GM21576 (cell line): Measurements from ENCODE around the gene ZNF277.

Experiments
- ATAC-seq: cut with Tn5 transposase; IDR thresholded peaks from one replicate; pipeline ENCODE4 v1.9.1; 2021; ENCODE audit warnings: mild to moderate bottlenecking, moderate library complexity; ENCODE audit not compliant: unreplicated experiment

ZNF277 gene

GRCh38 chr7:112183266-112183665 is 23.2 kb upstream of the ZNF277 start:
- ATAC-seq = no peak

- ATAC-seq = no peak
These were observed 22.0 kb upstream of the ZNF277 start for GRCh38 chr7:112184455-112184854.

GRCh38 chr7:112185005-112185834 is 21.3 kb upstream of the ZNF277 start:
- ATAC-seq = no peak

GRCh38 chr7:112186300-112186699 is 20.2 kb upstream of the ZNF277 start:
- no peak for ATAC-seq

- no peak for ATAC-seq
These were observed 18.2 kb upstream of the ZNF277 start for GRCh38 chr7:112188257-112188656.

- ATAC-seq = no peak
These were observed 16.8 kb upstream of the ZNF277 start for GRCh38 chr7:112189691-112190090.

GRCh38 chr7:112190120-112190519 is 16.4 kb upstream of the ZNF277 start:
- no peak for ATAC-seq

- no peak for ATAC-seq
These were observed 14.0 kb upstream of the ZNF277 start for GRCh38 chr7:112192236-112193154.

GRCh38 chr7:112193915-112194502 is 12.5 kb upstream of the ZNF277 start:
- ATAC-seq = no peak

GRCh38 chr7:112195717-112196116 is 10.8 kb upstream of the ZNF277 start:
- no peak for ATAC-seq

GRCh38 chr7:112197322-112197721 is 9.2 kb upstream of the ZNF277 start:
- ATAC-seq = no peak

GRCh38 chr7:112199035-112199655 is 7.3 kb upstream of the ZNF277 start:
- no peak for ATAC-seq

- ATAC-seq = no peak
These were observed 6.8 kb upstream of the ZNF277 start for GRCh38 chr7:112199672-112200071.

- ATAC-seq = no peak
These were observed 5.1 kb upstream of the ZNF277 start for GRCh38 chr7:112201411-112201810.

GRCh38 chr7:112201839-112202238 is 4.7 kb upstream of the ZNF277 start:
- no peak for ATAC-seq

GRCh38 chr7:112202816-112203215 is 3.7 kb upstream of the ZNF277 start:
- no peak for ATAC-seq

GRCh38 chr7:112203365-112203739 is 3.1 kb upstream of the ZNF277 start:
- no peak for ATAC-seq

- no peak for ATAC-seq
These were observed 1.8 kb upstream of the ZNF277 start for GRCh38 chr7:112204499-112205342.

- peak; percentile 6 for ATAC-seq
These were observed 905 bp upstream of the ZNF277 start for GRCh38 chr7:112205343-112206237.
